GM23248 (cell line): ENCODE data around the gene GIN1. TPM values are rescaled to one million over a fixed set of nuclear protein-coding genes. Genes with fewer than 3 reads are reported as not detected.
"Not testable (repeated sequence)": the region's sequence is repeated elsewhere in the genome, so short reads cannot be mapped to it uniquely, and the experiment has no call there.

Experiments used
- DNase-seq: peaks from one replicate; pipeline ENCODE4 v3.0.0-alpha.2; 2015
- H2AFZ ChIP-seq: fragments of 200-600 bp; sonication (generic); 2 replicates; pipeline ENCODE4 v1.6.1; 2016; ENCODE audit warnings: antibody characterized with exemption
- H3F3A ChIP-seq: fragments of 200-600 bp; sonication (generic); 2 replicates; pipeline ENCODE4 v1.6.1; 2016; ENCODE audit warnings: mild to moderate bottlenecking, antibody characterized with exemption, mixed run types; ENCODE audit not compliant: insufficient read depth
- H3K27ac ChIP-seq: fragments of 200-600 bp; sonication (generic); 2 replicates; pipeline ENCODE4 v1.5.1; 2016; ENCODE audit warnings: mild to moderate bottlenecking
- H3K27me3 ChIP-seq: fragments of 200-600 bp; sonication (generic); replicated peaks from 2 replicates; pipeline ENCODE4 v1.6.1; 2016; ENCODE audit warnings: mild to moderate bottlenecking; ENCODE audit not compliant: insufficient read depth
- H3K36me3 ChIP-seq: fragments of 200-600 bp; sonication (generic); 2 replicates; pipeline ENCODE4 v1.6.1; 2016; ENCODE audit warnings: low read depth, mild to moderate bottlenecking
- H3K4me1 ChIP-seq: fragments of 200-600 bp; sonication (generic); 2 replicates; pipeline ENCODE4 v1.6.1; 2016; ENCODE audit warnings: mild to moderate bottlenecking; ENCODE audit not compliant: insufficient read depth
- H3K4me2 ChIP-seq: fragments of 200-600 bp; sonication (generic); one replicate; pipeline ENCODE4 v1.6.1; 2016; ENCODE audit warnings: mild to moderate bottlenecking; ENCODE audit not compliant: unreplicated experiment
- H3K4me3 ChIP-seq: fragments of 200-600 bp; sonication (generic); 2 replicates; pipeline ENCODE4 v1.5.1; 2016; ENCODE audit warnings: mild to moderate bottlenecking
- H3K79me2 ChIP-seq: fragments of 200-600 bp; sonication (generic); 2 replicates; pipeline ENCODE4 v1.6.1; 2016; ENCODE audit warnings: mild to moderate bottlenecking; ENCODE audit not compliant: insufficient read depth
- H3K9ac ChIP-seq: fragments of 200-600 bp; sonication (generic); 2 replicates; pipeline ENCODE4 v1.6.1; 2016; ENCODE audit warnings: mild to moderate bottlenecking
- H3K9me2 ChIP-seq: fragments of 200-600 bp; sonication (generic); 2 replicates; pipeline ENCODE4 v1.6.1; 2016; ENCODE audit warnings: mixed run types, mild to moderate bottlenecking, moderate library complexity; ENCODE audit not compliant: insufficient read depth
- H3K9me3 ChIP-seq: fragments of 200-600 bp; sonication (generic); one replicate; pipeline ENCODE4 v1.6.1; 2017; ENCODE audit warnings: low read depth
- H4K20me1 ChIP-seq: fragments of 200-600 bp; sonication (generic); 2 replicates; pipeline ENCODE4 v1.6.0; 2016; ENCODE audit not compliant: insufficient read depth
- EZH2 ChIP-seq: fragments of 200-600 bp; sonication (generic); IDR thresholded peaks from 2 replicates; pipeline ENCODE4 v1.6.1; 2018; ENCODE audit warnings: antibody characterized with exemption, mild to moderate bottlenecking; ENCODE audit not compliant: insufficient read depth, poor library complexity, severe bottlenecking
- EZH2phosphoT487 ChIP-seq: fragments of 200-600 bp; sonication (generic); IDR thresholded peaks from 2 replicates; pipeline ENCODE4 v1.6.1; 2018; ENCODE audit warnings: antibody characterized with exemption, moderate library complexity, mild to moderate bottlenecking, low read depth; ENCODE audit not compliant: insufficient read depth
- WGBS, 2 experiments: methylation state at CpG; one replicate each; pipeline ENCODE4 v1.1.6; 2015 to 2017; ENCODE audit warnings: low lambda C conversion rate in 2 of 2, low coverage in 1 of 2; ENCODE audit errors: missing lambda C conversion rate in 2 of 2; 5-methylcytosine and 5-hydroxymethylcytosine counted together
- in situ Hi-C: fragments of 300-500 bp; cut with MboI; formaldehyde crosslinking; loops from 2 replicates; pipeline ENCODE4 v1.15.0; 2020
- polyA plus RNA-seq: library from polyadenylated mRNA; unstranded; fragments of >200 nt; fragmentation: Nextera tagmentation; extraction: Ambion mirVana; gene quantifications from 2 replicates; pipeline ENCODE4 v1.2.1, GENCODE V29; 2016
- total RNA-seq: library from RNA; depleted of rRNA; stranded (reverse); fragments of >200 nt; shearing (Covaris generic); gene quantifications from 2 replicates; pipeline ENCODE4 v1.2.3, GENCODE V29; 2014

GIN1 gene
- total and polyA plus RNA-seq, 2 experiments from 2014 or later, result 2.1 to 5.8 TPM

GRCh38 chr5:103145196-103145595 is 25.3 kb upstream of the GIN1 start:
- Histone ChIP-seq H2AFZ (no peak overlapping the region), H3K27me3 (no peaks in the 10 kb centered on the region), H3K4me1 (no peaks in the 10 kb centered on the region), H3K4me2 (no peak overlapping the region), H4K20me1 (no peaks in the 10 kb centered on the region), H3K27ac (no peak overlapping the region), H3K9me3 (no peaks in the 10 kb centered on the region), H3F3A (no peaks in the 10 kb centered on the region), H3K4me3 (no peak overlapping the region), H3K79me2 (no peaks in the 10 kb centered on the region), H3K9me2 (no peaks in the 10 kb centered on the region), H3K36me3 (0 out of 2 replicates have a peak, but pooled peaks cover 8% of the 10 kb centered on the region), H3K9ac (no peak overlapping the region)
- in situ Hi-C loops, result no loop called here
- no peak for TF ChIP-seq EZH2
- no peak for TF ChIP-seq EZH2phosphoT487
- no peak for DNase-seq

- WGBS, 2 experiments, result 97 to 100% methylated on average over 17 to 25 of the region's 25 CpGs
- in situ Hi-C loops, result not testable (repeated sequence)
These were observed 22.2 kb upstream of the GIN1 start for GRCh38 chr5:103142132-103142531.

GRCh38 chr5:103139264-103139865 is 19.4 kb upstream of the GIN1 start:
- Histone ChIP-seq H3K9me3 (no peaks in the 10 kb centered on the region), H3K9ac (no peak overlapping the region), H3K4me1 (no peaks in the 10 kb centered on the region), H3K79me2 (no peaks in the 10 kb centered on the region), H3F3A (peaks cover 13% of the 10 kb centered on the region; the same call in 1 of the 2 replicates), H3K36me3 (0 out of 2 replicates have a peak, but pooled peaks cover 9% of the 10 kb centered on the region), H2AFZ (no peak overlapping the region), H4K20me1 (no peaks in the 10 kb centered on the region), H3K4me2 (no peak overlapping the region), H3K27me3 (no peaks in the 10 kb centered on the region), H3K9me2 (no peaks in the 10 kb centered on the region), H3K27ac (no peak overlapping the region), H3K4me3 (no peak overlapping the region)
- WGBS, 2 experiments, result 0% methylated on average over 2 of the region's 2 CpGs
- peak; percentile 75 for DNase-seq
- in situ Hi-C loops, result no loop called here
- no peak for TF ChIP-seq EZH2phosphoT487
- TF ChIP-seq EZH2, result no peak

More at GRCh38 chr5:103142132-103142531, 22.2 kb upstream of the GIN1 start:
- not testable (repeated sequence) for H3K9ac ChIP-seq, H3K4me3 ChIP-seq, H2AFZ ChIP-seq, H3K27ac ChIP-seq, H3K79me2 ChIP-seq, H4K20me1 ChIP-seq, H3K4me1 ChIP-seq, DNase-seq, H3K9me3 ChIP-seq, H3K27me3 ChIP-seq, H3K4me2 ChIP-seq, H3K9me2 ChIP-seq
- 0 out of 2 replicates have a peak, but pooled peaks cover 12% of the 10 kb centered on the region for H3K36me3 ChIP-seq
- H3F3A ChIP-seq, result peaks cover 13% of the 10 kb centered on the region; the same call in 1 of the 2 replicates

GRCh38 chr5:103138202-103138690 is 18.3 kb upstream of the GIN1 start:
- Histone ChIP-seq H4K20me1 (no peaks in the 10 kb centered on the region), H3K9ac (no peak overlapping the region), H3K9me3 (no peaks in the 10 kb centered on the region), H3K4me2 (no peak overlapping the region), H3K79me2 (no peaks in the 10 kb centered on the region), H3K27ac (no peak overlapping the region), H3K27me3 (no peaks in the 10 kb centered on the region), H2AFZ (no peak overlapping the region), H3K4me1 (no peaks in the 10 kb centered on the region), H3F3A (peaks cover 13% of the 10 kb centered on the region; the same call in 1 of the 2 replicates), H3K36me3 (0 out of 2 replicates have a peak, but pooled peaks cover 9% of the 10 kb centered on the region), H3K4me3 (no peak overlapping the region), H3K9me2 (no peaks in the 10 kb centered on the region)
- TF ChIP-seq EZH2, result no peak
- TF ChIP-seq EZH2phosphoT487, result no peak
- no peak for DNase-seq
- WGBS, 2 experiments, result 89 to 93% methylated on average over 3 of the region's 3 CpGs
- in situ Hi-C loops, result no loop called here

GRCh38 chr5:103135461-103135860 is 15.5 kb upstream of the GIN1 start:
- TF ChIP-seq EZH2phosphoT487 (no peak), EZH2 (no peak)
- Histone ChIP-seq H3K27me3 (no peaks in the 10 kb centered on the region), H3K79me2 (peaks cover 6% of the 10 kb centered on the region; the same call in 1 of the 2 replicates), H3K9me2 (no peaks in the 10 kb centered on the region), H2AFZ (no peak overlapping the region), H3K4me1 (no peaks in the 10 kb centered on the region), H3K4me2 (no peak overlapping the region), H3K27ac (no peak overlapping the region), H3K9ac (no peak overlapping the region), H4K20me1 (no peaks in the 10 kb centered on the region), H3K9me3 (no peaks in the 10 kb centered on the region), H3K36me3 (0 out of 2 replicates have a peak, but pooled peaks cover 9% of the 10 kb centered on the region), H3F3A (peaks cover 13% of the 10 kb centered on the region; the same call in 1 of the 2 replicates), H3K4me3 (no peak overlapping the region)
- in situ Hi-C loops, result no loop called here
- 95% methylated on average over 1 of the region's 1 CpG for WGBS, 2 experiments
- DNase-seq, result no peak
